GM21619 (cell line): ENCODE data around the gene MYOZ2.

Experiments
- ATAC-seq: cut with Tn5 transposase; IDR thresholded peaks from one replicate; pipeline ENCODE4 v1.9.1; 2021; ENCODE audit not compliant: unreplicated experiment

MYOZ2 gene

DNA sequence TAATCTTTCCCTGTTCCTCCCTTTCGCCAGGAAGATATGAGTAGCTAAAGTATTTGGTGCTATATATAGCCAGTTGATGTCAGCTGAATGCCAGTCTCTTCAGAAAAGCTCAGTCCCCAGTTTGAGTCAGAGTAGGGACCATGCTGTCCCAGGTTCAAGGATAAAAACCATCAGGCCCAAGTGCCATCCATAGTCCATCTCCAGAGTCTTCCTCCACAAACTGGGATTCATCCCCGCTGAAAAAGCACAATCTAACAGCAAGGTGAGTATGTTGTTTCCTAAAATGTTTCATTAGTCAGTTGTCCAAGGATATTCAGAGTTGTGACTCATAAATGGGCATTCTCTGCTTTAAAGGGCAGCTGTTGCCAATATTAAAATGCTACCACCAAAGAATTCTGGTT, at the start of gene MYOZ2:
MYOZ2 (plus strand) TSS at position 112 of the 401 bp plus-strand sequence. CDS start 694 bp downstream, outside the sequence.
- no peak for ATAC-seq

DNA sequence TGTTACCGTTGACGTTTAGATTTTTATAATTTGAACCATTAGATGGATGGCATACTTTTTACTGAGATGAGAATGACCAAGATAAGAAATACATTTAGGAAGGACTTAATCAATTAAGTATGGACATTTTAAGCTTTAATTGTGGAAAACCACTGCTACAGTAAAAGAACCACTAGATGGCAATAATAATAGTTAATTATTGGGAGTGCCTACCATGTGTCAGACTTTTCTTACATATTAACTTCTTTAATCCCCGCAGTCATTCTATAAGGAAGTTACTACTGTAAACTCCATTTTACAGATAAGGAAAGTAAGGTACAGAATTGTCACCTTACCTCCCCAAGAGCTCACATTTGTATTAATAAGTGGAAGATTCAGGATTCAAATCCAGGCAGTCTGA, 48.5 kb upstream of the MYOZ2 start:
- no peak for ATAC-seq

DNA sequence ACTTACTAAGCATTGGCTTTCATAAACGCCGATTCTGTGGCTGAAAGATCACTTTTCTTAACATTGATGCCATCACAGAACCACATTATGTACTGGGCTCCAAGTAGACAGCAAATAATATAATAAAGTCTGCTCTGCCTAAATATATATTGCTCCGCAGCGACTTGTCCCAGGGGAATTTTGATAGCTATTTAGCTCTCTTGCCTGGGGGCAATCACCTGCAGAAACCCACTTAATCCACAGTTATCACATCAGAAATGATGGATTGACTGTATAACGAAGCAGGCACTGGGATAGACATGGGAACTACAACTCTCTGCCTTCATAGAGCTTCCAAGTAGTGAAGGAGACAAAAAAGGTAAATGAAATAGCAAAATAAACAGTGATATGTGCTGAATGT, 48.0 kb upstream of the MYOZ2 start:
- no peak for ATAC-seq

GRCh38 chr4:119093042-119093827, 42.4 kb upstream of the MYOZ2 start:
- ATAC-seq: no peak

- ATAC-seq: no peak
These were observed 38.2 kb upstream of the MYOZ2 start for GRCh38 chr4:119097282-119097900.

GRCh38 chr4:119098306-119098705, 37.3 kb upstream of the MYOZ2 start:
- no peak for ATAC-seq

GRCh38 chr4:119099227-119099810, 36.3 kb upstream of the MYOZ2 start:
- ATAC-seq: no peak

- ATAC-seq: no peak
These were observed 35.0 kb upstream of the MYOZ2 start for GRCh38 chr4:119100655-119101054.

- ATAC-seq: no peak
These were observed 32.4 kb upstream of the MYOZ2 start for GRCh38 chr4:119103263-119103662.

DNA sequence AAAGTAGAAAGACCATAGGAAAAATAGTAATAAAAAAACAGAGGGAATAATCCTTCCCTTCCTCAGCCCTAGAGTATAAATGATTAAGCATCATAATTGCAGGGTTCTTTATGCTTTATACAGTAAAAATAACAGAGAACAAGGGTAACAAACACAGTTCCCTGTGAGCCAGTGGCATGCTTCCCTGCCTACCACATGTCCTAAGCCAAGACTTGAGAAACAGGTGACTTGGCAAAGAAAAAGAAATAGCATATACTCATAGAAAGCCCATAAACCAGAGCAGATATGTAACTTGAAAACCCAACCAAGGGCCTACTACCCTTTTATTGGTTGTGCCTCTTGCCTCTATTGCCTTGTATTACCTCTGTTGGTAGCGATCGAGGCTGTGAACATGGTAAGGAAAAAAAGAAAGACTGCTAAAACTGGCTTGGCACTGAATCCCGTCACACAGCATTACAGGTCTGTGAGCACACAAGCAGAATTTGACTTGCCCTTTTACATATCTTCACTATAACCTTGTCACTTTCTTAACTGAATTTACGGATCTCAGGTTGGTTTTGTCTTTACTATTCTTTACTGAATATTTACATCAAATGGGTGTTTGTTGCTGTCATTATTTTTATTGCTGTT, 30.9 kb upstream of the MYOZ2 start:
- ATAC-seq: no peak

GRCh38 chr4:119105605-119106004, 30.0 kb upstream of the MYOZ2 start:
- ATAC-seq: no peak

- no peak for ATAC-seq
These were observed 29.3 kb upstream of the MYOZ2 start for GRCh38 chr4:119106036-119107000.

DNA sequence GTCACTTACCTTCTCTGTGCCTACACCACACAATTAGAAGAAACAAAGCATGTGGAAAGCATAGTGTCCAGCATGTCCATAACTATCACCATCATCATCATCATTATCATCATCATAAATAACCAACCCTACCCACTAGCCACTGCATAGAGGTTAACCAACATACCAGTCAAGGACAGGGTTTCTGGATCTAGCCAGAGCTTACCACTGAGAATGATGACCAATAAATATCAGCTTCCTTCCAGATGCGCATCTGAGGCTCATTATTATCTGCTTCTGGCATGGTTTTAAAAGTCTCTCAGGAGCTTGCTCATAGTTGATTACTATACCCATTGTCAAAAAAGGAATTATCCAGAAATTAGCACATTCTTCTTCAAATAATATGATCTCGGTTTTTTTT, 25.5 kb upstream of the MYOZ2 start:
- ATAC-seq: no peak

GRCh38 chr4:119111296-119111695, 24.3 kb upstream of the MYOZ2 start:
- ATAC-seq: no peak

DNA sequence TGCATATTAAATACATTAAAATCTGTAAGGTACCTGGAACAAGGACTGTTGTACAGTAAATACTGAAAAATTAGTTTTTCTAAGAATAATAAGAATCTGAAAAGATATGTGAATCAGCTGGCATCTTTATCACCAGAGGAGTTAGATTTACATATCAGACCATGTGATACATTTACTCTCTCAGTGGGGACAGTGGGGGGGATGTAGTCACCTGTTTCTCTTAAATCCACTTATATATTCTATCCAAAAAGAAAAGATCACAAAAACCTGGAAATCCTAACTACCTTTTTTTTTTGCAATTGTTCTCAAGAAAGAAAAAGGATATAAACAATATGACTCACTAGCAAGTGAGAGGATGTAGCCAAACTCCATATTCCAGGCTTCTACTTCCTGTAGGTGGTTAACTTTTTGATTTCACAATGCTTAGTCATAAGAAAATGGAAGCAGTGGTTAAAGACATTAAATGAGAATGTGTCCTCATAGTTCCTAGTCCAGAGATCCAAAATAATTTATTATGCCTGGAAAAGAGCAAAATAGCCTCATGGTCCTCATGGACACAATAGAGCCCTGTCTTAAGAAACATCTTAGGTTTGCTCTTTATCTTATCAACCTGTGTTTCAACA, 22.5 kb upstream of the MYOZ2 start:
- no peak for ATAC-seq

DNA sequence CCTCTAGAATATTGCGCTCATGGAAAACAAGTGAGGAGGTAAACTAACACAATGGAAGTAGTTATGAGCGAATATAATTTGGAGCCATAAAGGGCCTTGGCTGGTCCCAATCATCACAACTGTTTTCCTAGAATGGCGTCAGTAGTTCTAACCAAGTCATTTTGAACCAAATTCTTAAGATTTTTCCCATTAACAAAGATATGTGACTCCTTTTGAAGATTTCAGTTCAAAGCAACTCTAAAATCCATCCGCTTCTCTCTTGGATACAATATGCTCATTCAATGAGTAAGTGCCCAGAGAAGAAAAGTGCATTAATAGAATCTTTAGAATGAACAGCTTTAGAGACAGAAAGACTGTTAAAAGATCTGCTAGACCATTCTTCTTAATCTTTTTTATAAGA, 19.6 kb upstream of the MYOZ2 start:
- no peak for ATAC-seq

DNA sequence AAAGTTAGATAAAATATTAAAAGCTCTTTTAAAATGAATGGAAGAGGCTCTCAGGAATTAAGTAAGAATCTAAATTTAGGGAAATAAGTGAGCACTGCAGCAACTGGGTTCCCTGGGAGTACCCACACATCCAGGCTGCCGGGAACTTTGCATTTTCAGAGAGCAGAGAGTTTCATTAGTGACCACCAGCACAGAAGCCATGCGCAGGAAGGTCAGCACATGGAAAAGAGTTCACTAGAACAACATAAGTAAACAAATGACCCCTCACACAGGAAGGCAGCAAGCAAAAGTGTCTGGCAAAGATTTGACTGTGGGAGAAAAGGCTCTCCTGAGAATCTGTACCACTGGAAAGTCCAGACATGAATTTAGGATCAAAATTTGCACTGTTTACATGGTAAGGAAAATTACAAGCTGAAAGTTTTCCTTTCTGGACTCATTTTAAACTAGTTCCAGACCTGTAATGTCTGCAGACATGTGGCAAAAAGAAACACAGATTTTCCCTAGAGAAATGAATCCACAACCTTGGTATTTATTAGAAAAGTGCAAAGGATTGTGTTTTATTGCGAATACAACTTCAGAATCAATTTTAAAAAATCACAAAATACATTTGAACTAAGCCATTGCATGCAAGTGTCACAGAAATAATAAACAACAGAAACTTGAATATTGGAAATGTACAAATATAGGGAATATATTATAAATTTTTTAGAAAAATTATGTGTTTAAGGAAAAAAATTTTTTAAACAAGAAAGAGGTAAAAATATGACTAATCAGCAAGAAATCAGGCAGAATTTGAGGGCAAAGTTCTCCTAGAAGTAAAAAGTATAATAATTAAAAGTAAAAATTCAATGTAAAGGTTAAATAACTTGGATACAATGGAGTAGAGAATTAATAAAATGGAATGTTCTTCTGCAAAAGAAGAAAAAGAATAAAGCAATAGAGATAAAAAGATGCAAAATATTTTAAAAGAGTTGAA, 18.4 kb upstream of the MYOZ2 start:
- ATAC-seq: no peak

- no peak for ATAC-seq
These were observed 17.2 kb upstream of the MYOZ2 start for GRCh38 chr4:119118397-119118796.

- ATAC-seq: no peak
These were observed 11.3 kb upstream of the MYOZ2 start for GRCh38 chr4:119124352-119124751.
